ENCODE results near the gene LRFN4. TPM values are rescaled to one million over a fixed set of nuclear protein-coding genes. Genes with fewer than 3 reads are reported as not detected.
A peak's percentile ranks its signal among the peaks of the same experiment; 100 is the strongest.

The LRFN4 gene
- total RNA-seq, 4 donors from 2014 or later: 6.7 to 13.5 (median 7.2) TPM

GRCh38 chr11:66861038-66861773 lies 4.3 kb downstream of the LRFN4 start:
- H3K27me3 ChIP-seq: no peaks in the 10 kb centered on the region
- no peak for DNase-seq
- WGBS, 2 donors: 86 to 97% methylated on average over 11 to 12 of the region's 32 CpGs
- H3K9me3 ChIP-seq: no peaks in the 10 kb centered on the region
- H3K27ac ChIP-seq: no peak overlapping the region
- TF ChIP-seq, protein P1, sequence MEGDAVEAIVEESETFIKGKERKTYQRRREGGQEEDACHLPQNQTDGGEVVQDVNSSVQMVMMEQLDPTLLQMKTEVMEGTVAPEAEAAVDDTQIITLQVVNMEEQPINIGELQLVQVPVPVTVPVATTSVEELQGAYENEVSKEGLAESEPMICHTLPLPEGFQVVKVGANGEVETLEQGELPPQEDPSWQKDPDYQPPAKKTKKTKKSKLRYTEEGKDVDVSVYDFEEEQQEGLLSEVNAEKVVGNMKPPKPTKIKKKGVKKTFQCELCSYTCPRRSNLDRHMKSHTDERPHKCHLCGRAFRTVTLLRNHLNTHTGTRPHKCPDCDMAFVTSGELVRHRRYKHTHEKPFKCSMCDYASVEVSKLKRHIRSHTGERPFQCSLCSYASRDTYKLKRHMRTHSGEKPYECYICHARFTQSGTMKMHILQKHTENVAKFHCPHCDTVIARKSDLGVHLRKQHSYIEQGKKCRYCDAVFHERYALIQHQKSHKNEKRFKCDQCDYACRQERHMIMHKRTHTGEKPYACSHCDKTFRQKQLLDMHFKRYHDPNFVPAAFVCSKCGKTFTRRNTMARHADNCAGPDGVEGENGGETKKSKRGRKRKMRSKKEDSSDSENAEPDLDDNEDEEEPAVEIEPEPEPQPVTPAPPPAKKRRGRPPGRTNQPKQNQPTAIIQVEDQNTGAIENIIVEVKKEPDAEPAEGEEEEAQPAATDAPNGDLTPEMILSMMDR (IDR thresholded peaks at IDR 0.05): no peak
- no peak for TF ChIP-seq POLR2A (IDR thresholded peaks at IDR 0.05)
- no peak overlapping the region for H3K4me3 ChIP-seq
- peaks cover 0 to 56% (median 0%) of the 10 kb centered on the region in 3 donors for H3K36me3 ChIP-seq
- intact Hi-C loops (cut with DNase I): no loop called here
- H3K4me1 ChIP-seq: peaks cover 10 to 52% (median 23%) of the 10 kb centered on the region in 3 donors

- H3K27ac ChIP-seq: no peak overlapping the region
- no peak for DNase-seq
- peaks cover 0 to 63% (median 0%) of the 10 kb centered on the region in 3 donors for H3K36me3 ChIP-seq
- H3K4me1 ChIP-seq: peaks cover 10 to 48% (median 20%) of the 10 kb centered on the region in 3 donors
- WGBS, 2 donors: 83 to 97% methylated on average over 4 to 5 of the region's 30 CpGs
- TF ChIP-seq, protein P1 (IDR thresholded peaks at IDR 0.05): no peak
- TF ChIP-seq POLR2A (IDR thresholded peaks at IDR 0.05): no peak
- H3K4me3 ChIP-seq: no peak overlapping the region
- H3K9me3 ChIP-seq: no peaks in the 10 kb centered on the region
- H3K27me3 ChIP-seq: no peaks in the 10 kb centered on the region
- intact Hi-C loops (cut with DNase I): no loop called here
Measured at GRCh38 chr11:66861774-66862558, 5.1 kb downstream of the LRFN4 start.

DNA sequence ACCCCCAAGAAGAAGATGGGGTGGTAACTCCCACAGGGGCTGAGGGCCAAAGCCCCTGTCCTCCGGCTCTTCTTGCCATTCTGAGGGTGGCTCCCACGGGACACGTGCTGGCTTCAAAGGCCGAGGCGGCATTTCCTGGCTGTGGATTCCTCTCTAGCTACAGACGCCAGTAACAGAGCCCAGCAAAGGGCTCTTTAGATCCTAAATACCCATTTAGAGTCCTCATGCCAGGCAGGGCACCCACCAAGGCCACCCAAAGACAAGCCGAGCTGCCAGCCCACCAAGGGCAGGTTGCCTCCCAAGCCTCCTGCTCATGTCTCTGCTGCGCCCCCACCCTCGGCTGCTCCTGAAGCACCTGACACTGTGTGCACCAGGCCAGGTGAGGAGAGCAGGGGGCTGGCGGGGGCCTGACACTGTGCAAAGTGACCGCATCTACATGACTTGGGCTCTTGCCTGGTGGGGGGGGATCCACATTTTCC lies 5.7 kb downstream of the LRFN4 start:
- DNase-seq: no peak
- 80 to 100% methylated on average over 1 to 3 of the region's 11 CpGs for WGBS, 2 donors
- no peak overlapping the region for H3K4me3 ChIP-seq

DNA sequence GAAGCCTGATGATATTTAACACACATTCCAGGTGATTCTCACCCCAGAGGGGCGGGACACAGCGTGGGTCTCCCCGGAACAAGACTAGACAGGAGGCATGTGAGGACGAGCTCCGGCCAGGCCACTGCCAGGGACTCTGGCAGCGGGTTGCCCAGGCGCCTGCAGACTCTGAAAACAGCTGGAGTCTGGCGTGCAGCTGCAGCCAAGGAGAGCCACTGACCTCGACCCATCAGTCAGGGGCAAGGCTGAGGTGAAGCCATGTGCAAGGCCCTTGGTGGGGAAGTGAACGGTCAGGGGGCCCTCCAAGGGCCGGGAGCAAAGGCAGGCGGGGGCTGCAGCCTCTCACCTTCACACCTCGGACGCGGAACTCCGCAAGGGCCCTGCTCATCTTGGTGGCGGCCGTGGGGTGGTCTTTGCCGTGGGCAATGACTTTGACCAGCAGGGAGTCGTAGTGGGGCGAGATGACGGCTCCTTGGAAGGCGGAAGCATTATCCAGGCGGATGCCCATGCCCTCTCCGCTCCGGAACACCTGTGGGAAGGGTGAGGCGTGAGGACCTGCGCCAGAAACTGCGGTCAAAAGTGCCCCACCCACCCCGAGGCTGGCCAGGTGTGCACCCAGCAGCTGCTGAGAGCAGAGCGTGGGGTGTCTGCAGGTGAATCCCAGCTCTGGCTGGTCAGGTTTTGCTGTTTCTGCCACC lies 6.7 kb downstream of the LRFN4 start:
- Histone ChIP-seq H3K4me3 (no peak overlapping the region), H3K4me1 (peaks cover 10 to 34% (median 12%) of the 10 kb centered on the region in 3 donors), H3K36me3 (peaks cover 0 to 66% (median 0%) of the 10 kb centered on the region in 3 donors), H3K27me3 (no peaks in the 10 kb centered on the region), H3K27ac (peak overlapping the region in 2 of 4 donors; percentile 24 to 42), H3K9me3 (no peaks in the 10 kb centered on the region)
- no peak for DNase-seq
- intact Hi-C loops (cut with DNase I): no loop called here
- 43 to 73% methylated on average over 9 to 11 of the region's 31 CpGs for WGBS, 2 donors
- TF ChIP-seq, protein P1 (IDR thresholded peaks at IDR 0.05): no peak
- no peak for TF ChIP-seq POLR2A (IDR thresholded peaks at IDR 0.05)

More for the DNA sequence above, 5.7 kb downstream of the LRFN4 start:
- peaks cover 10 to 42% (median 13%) of the 10 kb centered on the region in 3 donors for H3K4me1 ChIP-seq
- H3K27ac ChIP-seq: no peak overlapping the region
- no peaks in the 10 kb centered on the region for H3K27me3 ChIP-seq
- no peaks in the 10 kb centered on the region for H3K9me3 ChIP-seq
- intact Hi-C loops (cut with DNase I): no loop called here
- H3K36me3 ChIP-seq: peaks cover 0 to 69% (median 0%) of the 10 kb centered on the region in 3 donors
- no peak for TF ChIP-seq POLR2A (IDR thresholded peaks at IDR 0.05)
- TF ChIP-seq, protein P1 (IDR thresholded peaks at IDR 0.05): no peak
